DND-41 (cell line): ENCODE data around the gene NACC2.

Experiments
- ATAC-seq: fragments of 200-7000 bp; cut with Tn5 transposase; 3 replicates; pipeline ENCODE4 v1.9.1; 2021; ENCODE audit warnings: low read depth; ENCODE audit not compliant: insufficient read depth
- DNase-seq: peaks from one replicate; pipeline ENCODE4 v3.0.0-alpha.2; 2020
- H2AFZ ChIP-seq: 2 replicates; pipeline ENCODE4 v1.6.0; 2012; ENCODE audit warnings: low read depth, low read length
- H3K27ac ChIP-seq: 2 replicates; pipeline ENCODE4 v1.5.1; 2012; ENCODE audit warnings: low read length, inconsistent platforms
- H3K27me3 ChIP-seq: fragments of 200-600 bp; sonication (generic); 2 replicates; pipeline ENCODE4 v1.6.0; 2012; ENCODE audit warnings: low read length, mild to moderate bottlenecking, inconsistent platforms; ENCODE audit not compliant: insufficient read depth, poor library complexity
- H3K36me3 ChIP-seq: 2 replicates; pipeline ENCODE4 v1.5.1; 2012; ENCODE audit warnings: low read length, inconsistent platforms; ENCODE audit not compliant: insufficient read depth
- H3K4me1 ChIP-seq: 2 replicates; pipeline ENCODE4 v1.5.1; 2012; ENCODE audit warnings: mild to moderate bottlenecking, low read length; ENCODE audit not compliant: insufficient read depth
- H3K4me2 ChIP-seq: 2 replicates; pipeline ENCODE4 v1.6.0; 2012; ENCODE audit warnings: mild to moderate bottlenecking, moderate library complexity, low read length, inconsistent platforms; ENCODE audit not compliant: insufficient read depth
- H3K4me3 ChIP-seq, 2 experiments: fragments of 200-600 bp in 1 of 2; shearing (Covaris generic) in 1 of 2; 2 replicates each; pipeline ENCODE4 v1.5.1; 2012 to 2016; ENCODE audit warnings: inconsistent platforms in 2 of 2, low read length in 2 of 2, mild to moderate bottlenecking in 2 of 2, low read depth in 1 of 2, moderate library complexity in 1 of 2
- H3K79me2 ChIP-seq: 2 replicates; pipeline ENCODE4 v1.6.0; 2012; ENCODE audit warnings: low read length, inconsistent platforms; ENCODE audit not compliant: insufficient read depth
- H3K9ac ChIP-seq: 2 replicates; pipeline ENCODE4 v1.6.0; 2012; ENCODE audit warnings: low read depth, mild to moderate bottlenecking, inconsistent platforms, low read length, moderate library complexity
- H3K9me3 ChIP-seq: 2 replicates; pipeline ENCODE4 v1.5.1; 2012; ENCODE audit warnings: low read length, moderate library complexity, mild to moderate bottlenecking, inconsistent platforms; ENCODE audit not compliant: insufficient read depth, severe bottlenecking
- H4K20me1 ChIP-seq: 2 replicates; pipeline ENCODE4 v1.6.0; 2012; ENCODE audit warnings: low read length; ENCODE audit not compliant: insufficient read depth
- EZH2 ChIP-seq: IDR thresholded peaks from 3 replicates; pipeline ENCODE4 v1.6.1; 2012; ENCODE audit warnings: borderline replicate concordance, low read depth, mild to moderate bottlenecking, moderate library complexity, low read length, inconsistent platforms; ENCODE audit not compliant: severe bottlenecking
- TF ChIP-seq, protein P1 (sequence below): IDR thresholded peaks from 2 replicates; pipeline ENCODE4 v1.5.1; 2012; ENCODE audit warnings: borderline replicate concordance, low read length, moderate library complexity, mild to moderate bottlenecking; ENCODE audit not compliant: poor library complexity, severe bottlenecking; ENCODE audit errors: extremely low read depth

Gene NACC2

GRCh38 chr9:136137321-136138265, 42.5 kb upstream of the NACC2 start:
- no peak overlapping the region for H2AFZ ChIP-seq
- no peaks in the 10 kb centered on the region for H4K20me1 ChIP-seq
- no peak for TF ChIP-seq EZH2
- TF ChIP-seq, protein P1, sequence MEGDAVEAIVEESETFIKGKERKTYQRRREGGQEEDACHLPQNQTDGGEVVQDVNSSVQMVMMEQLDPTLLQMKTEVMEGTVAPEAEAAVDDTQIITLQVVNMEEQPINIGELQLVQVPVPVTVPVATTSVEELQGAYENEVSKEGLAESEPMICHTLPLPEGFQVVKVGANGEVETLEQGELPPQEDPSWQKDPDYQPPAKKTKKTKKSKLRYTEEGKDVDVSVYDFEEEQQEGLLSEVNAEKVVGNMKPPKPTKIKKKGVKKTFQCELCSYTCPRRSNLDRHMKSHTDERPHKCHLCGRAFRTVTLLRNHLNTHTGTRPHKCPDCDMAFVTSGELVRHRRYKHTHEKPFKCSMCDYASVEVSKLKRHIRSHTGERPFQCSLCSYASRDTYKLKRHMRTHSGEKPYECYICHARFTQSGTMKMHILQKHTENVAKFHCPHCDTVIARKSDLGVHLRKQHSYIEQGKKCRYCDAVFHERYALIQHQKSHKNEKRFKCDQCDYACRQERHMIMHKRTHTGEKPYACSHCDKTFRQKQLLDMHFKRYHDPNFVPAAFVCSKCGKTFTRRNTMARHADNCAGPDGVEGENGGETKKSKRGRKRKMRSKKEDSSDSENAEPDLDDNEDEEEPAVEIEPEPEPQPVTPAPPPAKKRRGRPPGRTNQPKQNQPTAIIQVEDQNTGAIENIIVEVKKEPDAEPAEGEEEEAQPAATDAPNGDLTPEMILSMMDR, result no peak
- H3K4me2 ChIP-seq, result no peak overlapping the region
- no peaks in the 10 kb centered on the region for H3K79me2 ChIP-seq
- DNase-seq (no peak), ATAC-seq (no peak)
- no peaks in the 10 kb centered on the region for H3K27me3 ChIP-seq
- H3K9me3 ChIP-seq, result no peaks in the 10 kb centered on the region
- H3K4me1 ChIP-seq, result no peaks in the 10 kb centered on the region
- H3K4me3 ChIP-seq, result no peak overlapping the region
- H3K36me3 ChIP-seq, result no peaks in the 10 kb centered on the region
- H3K27ac ChIP-seq, result no peak overlapping the region
- H3K9ac ChIP-seq, result no peak overlapping the region

GRCh38 chr9:136136127-136136925, 41.2 kb upstream of the NACC2 start:
- Histone ChIP-seq H4K20me1 (no peaks in the 10 kb centered on the region), H3K27ac (no peak overlapping the region), H3K4me2 (no peak overlapping the region), H3K4me1 (no peaks in the 10 kb centered on the region), H3K9me3 (no peaks in the 10 kb centered on the region), H3K36me3 (no peaks in the 10 kb centered on the region), H2AFZ (no peak overlapping the region), H3K27me3 (no peaks in the 10 kb centered on the region), H3K79me2 (no peaks in the 10 kb centered on the region), H3K4me3 (no peak overlapping the region), H3K9ac (no peak overlapping the region)
- ATAC-seq (no peak), DNase-seq (no peak)
- TF ChIP-seq, protein P1, result no peak
- no peak for TF ChIP-seq EZH2

DNA sequence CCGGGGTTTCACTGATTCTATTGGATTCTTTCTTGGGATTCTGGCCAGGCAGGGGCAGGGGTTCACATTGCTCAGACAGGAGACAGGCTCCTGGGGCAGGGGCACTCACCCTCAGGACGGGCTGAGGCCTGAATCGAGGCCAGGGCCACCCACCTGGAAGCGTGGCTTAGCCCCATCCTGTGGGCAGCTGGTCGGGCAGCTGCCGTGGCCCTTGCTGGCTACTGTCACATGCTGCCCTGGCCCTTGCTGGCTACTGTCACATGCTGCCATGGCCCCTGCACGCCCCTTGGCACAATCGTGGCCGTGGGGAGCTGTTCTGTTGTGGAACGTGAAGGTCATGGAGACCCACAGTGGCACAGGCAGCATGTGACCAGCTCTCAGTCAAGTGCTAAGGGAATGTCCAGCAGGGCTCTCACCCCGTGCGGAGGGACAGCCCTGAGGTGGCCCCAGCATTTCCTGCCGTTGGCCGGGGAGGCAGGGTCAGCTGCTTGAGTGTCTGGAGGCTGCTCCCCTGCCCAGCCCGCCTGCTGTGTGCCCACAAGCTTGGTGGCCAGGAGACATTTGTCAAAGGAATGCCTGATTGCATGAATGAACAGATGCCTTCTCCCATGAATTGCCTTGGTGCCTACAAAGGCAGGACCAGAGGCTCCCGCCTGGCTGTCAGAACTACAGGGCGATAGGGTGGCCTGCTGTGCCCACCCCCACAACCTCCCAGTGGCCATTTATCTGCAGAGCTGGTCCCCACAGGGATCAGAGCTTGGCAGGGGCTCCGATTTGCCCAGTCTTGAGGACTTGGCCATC, 40.4 kb upstream of the NACC2 start:
- H3K4me3 ChIP-seq, result no peak overlapping the region
- H3K9me3 ChIP-seq, result no peaks in the 10 kb centered on the region
- no peak overlapping the region for H2AFZ ChIP-seq
- H4K20me1 ChIP-seq, result no peaks in the 10 kb centered on the region
- H3K27ac ChIP-seq, result no peak overlapping the region
- H3K79me2 ChIP-seq, result no peaks in the 10 kb centered on the region
- H3K4me2 ChIP-seq, result no peak overlapping the region
- no peaks in the 10 kb centered on the region for H3K4me1 ChIP-seq
- TF ChIP-seq, protein P1, result no peak
- no peak for DNase-seq
- ATAC-seq, result no peak
- no peaks in the 10 kb centered on the region for H3K27me3 ChIP-seq
- H3K36me3 ChIP-seq, result no peaks in the 10 kb centered on the region
- H3K9ac ChIP-seq, result no peak overlapping the region
